ENCODE data around the gene NDE1. TPM values are rescaled to one million over a fixed set of nuclear protein-coding genes. Genes with fewer than 3 reads are reported as not detected.

Gene NDE1
- total RNA-seq, 1 donor from 2014 or later = 55.0 TPM

- no peaks in the 10 kb centered on the region for H3K4me1 ChIP-seq
- no peak for DNase-seq (ENCODE audit: extremely low spot score in 2 of 2)
- no peak overlapping the region for H3K4me3 ChIP-seq
- intact Hi-C loops (cut with DNase I) = no loop called here
- H3K36me3 ChIP-seq = peaks cover 0 to 64% of the 10 kb centered on the region in 2 donors
- no peak overlapping the region for H3K27ac ChIP-seq
- TF ChIP-seq CTCF (IDR thresholded peaks at IDR 0.05) (no peak), POLR2AphosphoS5 (IDR thresholded peaks at IDR 0.05; ENCODE audit: insufficient read depth in 1 of 2, low read depth in 1 of 2) (no peak), POLR2A (IDR thresholded peaks at IDR 0.05) (no peak)
- no peaks in the 10 kb centered on the region for H3K27me3 ChIP-seq
- H3K9me3 ChIP-seq = no peaks in the 10 kb centered on the region
Measured at GRCh38 chr16:15699819-15700218, 49.8 kb downstream of the NDE1 start.

GRCh38 chr16:15701367-15701766 is 51.3 kb downstream of the NDE1 start:
- no peaks in the 10 kb centered on the region for H3K27me3 ChIP-seq
- TF ChIP-seq CTCF (IDR thresholded peaks at IDR 0.05) (no peak), POLR2AphosphoS5 (IDR thresholded peaks at IDR 0.05; ENCODE audit: insufficient read depth in 1 of 2, low read depth in 1 of 2) (no peak), POLR2A (IDR thresholded peaks at IDR 0.05) (no peak)
- no peaks in the 10 kb centered on the region for H3K4me1 ChIP-seq
- H3K27ac ChIP-seq = no peak overlapping the region
- H3K9me3 ChIP-seq = no peaks in the 10 kb centered on the region
- intact Hi-C loops (cut with DNase I) = no loop called here
- no peak for DNase-seq (ENCODE audit: extremely low spot score in 2 of 2)
- H3K36me3 ChIP-seq = peaks cover 0 to 71% of the 10 kb centered on the region in 2 donors
- H3K4me3 ChIP-seq = no peak overlapping the region

GRCh38 chr16:15701975-15702970 is 52.2 kb downstream of the NDE1 start:
- no peaks in the 10 kb centered on the region for H3K27me3 ChIP-seq
- TF ChIP-seq CTCF (IDR thresholded peaks at IDR 0.05) (no peak), POLR2A (IDR thresholded peaks at IDR 0.05) (no peak), POLR2AphosphoS5 (IDR thresholded peaks at IDR 0.05; ENCODE audit: insufficient read depth in 1 of 2, low read depth in 1 of 2) (no peak)
- H3K4me1 ChIP-seq = no peaks in the 10 kb centered on the region
- DNase-seq (ENCODE audit: extremely low spot score in 2 of 2) = no peak
- H3K9me3 ChIP-seq = no peaks in the 10 kb centered on the region
- no peak overlapping the region for H3K27ac ChIP-seq
- intact Hi-C loops (cut with DNase I) = no loop called here
- H3K36me3 ChIP-seq = peaks cover 0 to 68% of the 10 kb centered on the region in 2 donors
- no peak overlapping the region for H3K4me3 ChIP-seq

- Histone ChIP-seq H3K36me3 (peaks cover 0 to 61% of the 10 kb centered on the region in 2 donors), H3K27me3 (no peaks in the 10 kb centered on the region), H3K27ac (no peak overlapping the region), H3K9me3 (no peaks in the 10 kb centered on the region), H3K4me3 (no peak overlapping the region), H3K4me1 (no peaks in the 10 kb centered on the region)
- intact Hi-C loops (cut with DNase I) = no loop called here
- no peak for DNase-seq (ENCODE audit: extremely low spot score in 2 of 2)
- TF ChIP-seq POLR2A (IDR thresholded peaks at IDR 0.05) = no peak
- no peak for TF ChIP-seq CTCF (IDR thresholded peaks at IDR 0.05)
- TF ChIP-seq POLR2AphosphoS5 (IDR thresholded peaks at IDR 0.05; ENCODE audit: insufficient read depth in 1 of 2, low read depth in 1 of 2) = no peak
Measured at GRCh38 chr16:15703029-15703736, 53.1 kb downstream of the NDE1 start.
